GM21390 (cell line): ENCODE data around the gene KAZN.

ENCODE experiments used
- ATAC-seq: cut with Tn5 transposase; IDR thresholded peaks from one replicate; pipeline ENCODE4 v1.9.1; 2021; ENCODE audit not compliant: unreplicated experiment

KAZN gene

GRCh38 chr1:14585728-14586127 is 12.8 kb upstream of the KAZN start:
- no peak for ATAC-seq

GRCh38 chr1:14590411-14591180 is 7.9 kb upstream of the KAZN start:
- no peak for ATAC-seq

- no peak for ATAC-seq
Observed at GRCh38 chr1:14591600-14591999, 6.9 kb upstream of the KAZN start.

- ATAC-seq, result no peak
Observed at GRCh38 chr1:14592004-14592631, 6.4 kb upstream of the KAZN start.

GRCh38 chr1:14593302-14593701 is 5.2 kb upstream of the KAZN start:
- ATAC-seq, result no peak

- ATAC-seq, result no peak
Observed at GRCh38 chr1:14594045-14594444, 4.4 kb upstream of the KAZN start.

GRCh38 chr1:14596591-14596990 is 1.9 kb upstream of the KAZN start:
- no peak for ATAC-seq

- no peak for ATAC-seq
Observed at GRCh38 chr1:14597343-14598006, 1.0 kb upstream of the KAZN start.

GRCh38 chr1:14598007-14598497 is 433 bp upstream of the KAZN start:
- no peak for ATAC-seq

GRCh38 chr1:14599183-14599791 is 802 bp downstream of the KAZN start:
- no peak for ATAC-seq

GRCh38 chr1:14599800-14600199 is 1.3 kb downstream of the KAZN start:
- peak; percentile 70 for ATAC-seq

- no peak for ATAC-seq
Observed at GRCh38 chr1:14600405-14601112, 2.1 kb downstream of the KAZN start.

- no peak for ATAC-seq
Observed at GRCh38 chr1:14602136-14602535, 3.7 kb downstream of the KAZN start.

- no peak for ATAC-seq
Observed at GRCh38 chr1:14603645-14604044, 5.2 kb downstream of the KAZN start.

GRCh38 chr1:14604414-14604813 is 5.9 kb downstream of the KAZN start:
- no peak for ATAC-seq

- no peak for ATAC-seq
Observed at GRCh38 chr1:14605945-14606344, 7.5 kb downstream of the KAZN start.

GRCh38 chr1:14606632-14607031 is 8.1 kb downstream of the KAZN start:
- no peak for ATAC-seq

GRCh38 chr1:14607295-14607694 is 8.8 kb downstream of the KAZN start:
- no peak for ATAC-seq

GRCh38 chr1:14608308-14608707 is 9.8 kb downstream of the KAZN start:
- ATAC-seq, result no peak

- ATAC-seq, result no peak
Observed at GRCh38 chr1:14610761-14611160, 12.3 kb downstream of the KAZN start.

- ATAC-seq, result no peak
Observed at GRCh38 chr1:14611792-14612191, 13.3 kb downstream of the KAZN start.
